SKM-1 treated with dmso at 0.1 percent for 144 hours (cell line): Measurements from ENCODE around the gene KRT6B.

Source experiments
- DNase-seq: peaks from one replicate; lab custom pipeline; 2025; ENCODE audit not compliant: unreplicated experiment; lab: John Stamatoyannopoulos, UW

KRT6B gene

GRCh38 chr12:52436828-52437474, 15.0 kb downstream of the KRT6B start:
- no peak for DNase-seq

GRCh38 chr12:52436000-52436827, 15.7 kb downstream of the KRT6B start:
- DNase-seq = no peak

DNA sequence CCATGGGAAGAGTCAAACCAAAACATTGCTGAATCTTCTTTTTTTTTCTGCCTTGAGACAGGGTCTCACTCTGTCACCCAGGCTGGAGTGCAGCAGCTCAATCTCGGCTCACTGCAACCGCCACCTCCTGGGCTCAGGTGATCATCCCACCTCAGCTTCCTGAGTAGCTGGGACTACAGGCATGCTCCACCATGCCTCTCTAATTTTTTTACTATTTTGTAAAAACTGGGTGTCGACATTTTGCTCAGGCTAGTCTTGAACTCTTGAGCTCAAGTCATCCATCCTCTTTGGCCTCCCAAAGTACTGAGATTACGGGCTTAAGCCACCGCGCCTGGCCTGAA, 16.3 kb downstream of the KRT6B start:
- no peak for DNase-seq

DNA sequence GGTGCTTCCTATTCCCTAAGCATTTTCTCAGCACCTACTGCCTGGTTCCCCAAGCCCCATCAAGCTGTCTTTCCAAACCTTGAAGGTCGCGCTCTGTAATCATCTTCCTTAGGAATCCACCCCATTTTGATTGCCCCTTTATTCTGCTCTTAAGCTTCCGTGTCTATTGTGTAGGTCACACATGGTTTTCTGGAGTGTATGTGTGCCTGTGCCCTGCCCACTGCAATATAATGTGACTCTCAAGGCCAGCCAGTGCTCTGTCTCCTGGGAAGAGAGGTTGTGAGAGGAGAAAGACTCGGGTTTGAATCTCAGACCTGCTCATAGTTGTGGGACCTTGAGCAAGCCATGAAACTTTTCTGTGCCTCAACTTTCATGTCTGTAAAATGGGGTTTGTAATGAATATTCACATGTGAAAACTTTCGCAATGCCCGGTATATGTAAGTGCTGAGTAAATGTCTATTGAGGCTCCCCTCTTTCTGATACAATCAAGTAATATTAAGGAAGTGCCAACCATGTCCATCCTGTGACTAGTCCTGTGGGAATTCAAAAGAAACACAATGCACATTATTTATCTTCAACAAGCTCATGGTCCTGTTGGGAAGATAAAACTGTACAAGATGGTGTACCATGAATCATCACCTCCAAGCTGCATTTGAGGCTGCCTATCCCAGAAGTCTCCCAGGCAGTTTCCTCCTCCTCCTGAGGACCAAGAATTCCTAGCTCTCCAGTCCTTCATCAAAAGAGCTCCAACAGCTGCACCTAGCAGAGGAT, 17.0 kb downstream of the KRT6B start:
- DNase-seq = no peak

DNA sequence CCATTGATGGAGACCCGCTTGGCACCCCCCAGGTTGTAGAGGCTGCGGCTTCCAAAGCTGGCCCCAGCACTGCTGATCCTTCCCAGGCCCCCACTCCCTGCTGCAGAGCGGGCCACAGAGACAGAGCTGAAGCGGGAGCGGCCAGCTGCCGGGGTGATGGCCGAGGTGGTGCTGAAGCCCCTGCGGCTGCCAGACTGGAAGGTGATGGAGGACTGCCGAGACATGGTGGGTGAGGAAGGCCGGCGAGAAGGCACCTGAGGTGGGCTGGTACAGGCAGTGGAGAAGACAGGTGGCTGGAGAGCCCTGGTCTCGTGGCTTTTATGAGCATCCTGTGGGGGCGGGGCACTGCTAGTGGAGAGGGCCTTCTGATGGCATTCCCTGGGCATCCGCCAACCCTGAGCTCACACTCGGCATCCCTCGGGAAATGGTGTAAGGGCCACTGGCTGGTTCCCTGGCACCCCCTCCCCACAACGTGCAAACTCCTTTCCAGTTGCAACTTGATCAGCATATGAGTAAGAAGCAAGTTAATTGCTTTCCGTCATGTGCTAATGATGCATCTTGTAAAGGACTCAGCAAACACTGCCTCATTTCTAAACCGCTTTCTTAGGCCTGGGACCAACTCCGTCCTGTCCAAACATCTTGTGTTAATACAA, 17.7 kb downstream of the KRT6B start, which contains the start of gene KRT75:
Gene KRT75, minus strand, starts transcription at position 291 of the 653 bp plus-strand sequence. Its CDS starts 67 bp downstream, at position 224.
- no peak for DNase-seq

- DNase-seq = no peak
These were observed 18.4 kb downstream of the KRT6B start for GRCh38 chr12:52433501-52434080.

GRCh38 chr12:52432559-52433207, 19.3 kb downstream of the KRT6B start:
- no peak for DNase-seq

- no peak for DNase-seq
These were observed 23.8 kb downstream of the KRT6B start for GRCh38 chr12:52428121-52428520.

DNA sequence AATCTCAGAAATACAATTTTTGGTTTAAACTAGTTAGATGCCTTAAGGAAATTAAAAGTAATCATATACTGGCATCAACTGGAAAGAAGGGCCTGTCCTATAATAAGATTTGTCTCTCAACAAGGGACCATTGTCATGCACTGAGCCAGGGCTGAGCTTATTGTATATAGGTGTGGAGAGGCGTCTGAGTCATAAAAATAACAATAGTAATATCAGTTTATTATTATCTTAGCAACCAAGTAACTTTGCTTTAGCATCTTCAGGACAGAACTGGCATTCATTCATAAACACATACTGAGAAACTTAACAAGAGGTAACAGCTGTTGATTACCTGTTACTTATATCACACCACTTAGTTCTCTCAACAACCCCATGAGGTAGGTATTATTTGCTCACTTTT, 24.9 kb downstream of the KRT6B start:
- DNase-seq = no peak

GRCh38 chr12:52426034-52426433, 25.9 kb downstream of the KRT6B start:
- DNase-seq = no peak

DNA sequence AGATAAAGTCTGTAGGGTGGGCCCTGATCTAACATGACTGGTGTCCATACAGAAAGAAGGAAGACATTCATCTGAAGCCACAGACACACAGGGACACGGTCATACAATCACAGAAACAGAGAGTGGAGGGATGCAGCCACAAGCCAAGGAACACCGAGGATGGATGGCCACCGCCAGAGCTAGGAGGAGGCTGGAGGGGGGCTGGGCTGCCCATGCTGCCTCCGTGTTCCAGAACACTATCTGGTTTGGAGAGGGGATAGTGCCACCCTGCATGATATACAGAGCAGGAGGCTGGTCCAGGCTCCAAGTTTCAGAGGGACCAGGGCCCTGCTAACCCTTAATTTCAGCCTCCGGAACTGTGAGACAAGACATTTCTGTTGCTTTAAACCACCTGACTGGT, 26.5 kb downstream of the KRT6B start:
- DNase-seq = no peak

DNA sequence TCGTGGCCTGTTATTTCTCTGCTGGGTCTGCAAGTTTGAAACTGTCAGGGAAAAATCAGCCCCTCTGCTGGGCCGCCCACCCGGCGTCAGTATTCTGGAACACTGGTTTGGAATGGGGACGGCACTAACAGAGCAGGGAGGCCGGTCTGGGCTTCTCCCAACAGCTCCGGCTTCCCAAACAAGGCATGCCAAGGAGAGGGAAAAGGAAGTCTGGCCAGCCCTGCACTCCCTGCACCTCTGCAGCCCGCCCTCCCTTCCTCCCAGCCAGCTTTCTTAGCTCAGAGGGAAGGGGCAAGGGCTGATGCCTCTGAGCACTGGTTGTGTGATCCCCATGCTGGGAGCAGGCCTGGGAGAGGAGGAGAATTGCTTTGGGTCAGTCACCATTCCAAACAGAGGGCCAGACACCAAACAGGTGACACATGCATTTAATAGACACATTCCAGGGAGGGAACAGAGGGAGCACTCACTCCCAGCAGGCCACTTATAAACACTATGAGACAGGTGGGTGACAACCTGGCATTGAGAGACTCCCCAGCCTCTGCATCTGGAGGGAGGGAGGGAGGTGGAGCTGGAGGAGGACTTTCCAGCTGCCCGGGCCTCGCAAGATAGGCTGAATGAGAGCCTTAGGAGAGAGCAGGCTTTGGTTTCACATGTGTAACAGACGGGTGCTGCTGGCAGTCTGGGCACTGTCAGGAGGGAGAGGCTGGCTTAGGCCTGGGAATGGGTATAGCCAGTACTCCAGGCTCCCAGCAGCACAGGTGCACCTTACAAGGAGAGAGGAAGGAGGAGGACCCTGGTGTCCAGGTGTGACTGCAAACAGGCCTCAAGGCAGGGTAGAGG, 28.1 kb downstream of the KRT6B start:
- DNase-seq = no peak

DNA sequence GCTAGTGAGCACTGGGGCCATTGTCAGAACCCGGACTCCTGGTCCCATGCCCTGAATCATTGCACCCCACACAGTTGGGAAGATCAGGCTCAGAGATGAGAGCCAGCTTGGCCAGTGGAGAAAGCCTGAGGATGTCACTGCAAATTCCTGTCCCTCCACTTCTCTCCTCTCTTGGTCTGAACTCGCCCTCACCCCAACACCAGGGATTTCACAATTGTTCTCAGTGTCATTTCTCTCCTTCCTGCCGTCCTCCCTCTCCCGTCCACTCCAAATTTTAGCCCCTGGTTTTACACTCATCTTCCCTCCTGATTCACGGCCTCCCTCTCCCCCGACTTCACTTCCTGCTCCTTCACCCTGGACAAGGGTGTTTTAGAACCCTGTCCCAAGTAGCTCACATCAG, 28.9 kb downstream of the KRT6B start:
- no peak for DNase-seq

GRCh38 chr12:52419656-52420055, 32.3 kb downstream of the KRT6B start:
- DNase-seq = no peak

DNA sequence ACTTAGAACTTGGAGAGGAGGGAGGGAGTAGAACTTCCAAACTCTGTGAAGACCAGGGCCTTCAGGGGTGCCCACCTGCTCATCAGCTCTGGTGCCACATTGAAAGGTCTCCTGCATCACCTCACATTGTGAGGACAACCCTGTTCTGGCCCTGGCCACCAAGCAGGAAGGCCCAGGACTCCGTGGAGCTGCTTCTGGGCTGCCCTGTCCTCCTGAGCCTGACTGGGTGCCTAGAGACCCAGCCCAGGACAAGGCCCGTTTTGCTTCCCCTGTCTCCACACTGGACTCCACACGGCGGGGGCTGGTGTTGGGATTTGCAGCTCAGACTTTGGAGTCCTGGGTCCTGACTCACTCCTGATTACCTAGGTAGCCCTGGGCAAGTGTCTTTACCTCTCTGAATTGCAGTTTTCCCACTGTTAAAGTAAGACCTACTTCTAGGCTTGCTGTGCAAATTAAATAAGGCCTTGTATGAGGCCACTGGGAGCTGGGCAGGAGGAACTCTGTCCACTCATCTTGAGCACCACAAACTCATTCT, 33.3 kb downstream of the KRT6B start:
- no peak for DNase-seq

- DNase-seq = no peak
These were observed 34.2 kb downstream of the KRT6B start for GRCh38 chr12:52417740-52418139.

GRCh38 chr12:52416795-52417194, 35.2 kb downstream of the KRT6B start:
- no peak for DNase-seq

DNA sequence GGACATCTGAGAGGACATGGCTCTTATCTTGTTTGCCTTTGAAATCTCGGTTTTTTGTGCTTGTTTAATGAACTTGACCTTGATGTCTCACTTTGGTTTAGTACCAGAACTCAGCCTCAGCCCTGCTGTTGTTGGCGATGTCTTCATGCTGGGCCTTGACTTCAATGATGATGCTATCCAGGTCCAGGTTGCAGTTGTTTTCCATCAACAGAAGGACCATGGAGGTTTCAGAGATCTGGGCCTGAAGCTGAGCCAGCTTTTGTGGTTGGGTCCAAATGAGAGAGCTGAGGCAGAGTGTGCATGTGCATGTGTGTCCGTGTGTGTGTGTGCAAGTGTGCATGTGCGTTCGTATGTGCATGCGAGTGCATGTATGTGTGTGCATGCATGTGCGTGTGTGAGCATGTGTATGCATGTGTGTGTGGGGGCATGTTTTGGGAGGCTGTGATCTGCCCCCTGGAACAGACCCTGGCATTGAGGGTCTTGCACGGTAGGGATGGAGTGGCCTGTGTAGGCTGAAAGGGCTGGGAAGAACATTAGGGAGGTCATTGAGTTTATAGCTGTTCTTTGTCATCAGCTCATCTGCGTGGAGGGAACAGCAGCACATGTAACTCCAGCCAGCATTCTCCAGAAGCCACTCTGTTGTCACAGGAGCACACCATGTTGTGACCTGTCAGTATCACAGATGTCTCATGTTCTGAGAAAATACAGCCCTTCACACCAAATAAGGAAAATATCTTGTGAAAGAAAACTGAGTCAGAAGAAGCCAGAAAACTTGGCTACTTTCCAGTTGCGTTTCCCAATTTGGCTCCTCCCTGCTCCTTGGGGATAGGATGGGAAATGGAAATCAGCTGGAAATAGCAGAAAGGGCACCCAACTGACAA, 35.8 kb downstream of the KRT6B start:
- DNase-seq = no peak
